Ramos (cell line): ENCODE results near the gene THAP8.
"Not testable (repeated sequence)": the region's sequence is repeated elsewhere in the genome, so short reads cannot be mapped to it uniquely, and the experiment has no call there.

Source experiments
- in situ Hi-C: fragments of 300-500 bp; cut with MboI; formaldehyde crosslinking; loops from one replicate; pipeline ENCODE4 v1.14.3; 2022; ENCODE audit warnings: low sequenced_read_pairs; ENCODE audit not compliant: unreplicated experiment

THAP8 gene

GRCh38 chr19:36072081-36072480, 18.0 kb upstream of the THAP8 start:
- in situ Hi-C loops = no loop called here

- in situ Hi-C loops = not testable (repeated sequence)
Observed at GRCh38 chr19:36068810-36069499, 14.9 kb upstream of the THAP8 start.

GRCh38 chr19:36067681-36068080, 13.6 kb upstream of the THAP8 start:
- in situ Hi-C loops = no loop called here

GRCh38 chr19:36064826-36065225, 10.7 kb upstream of the THAP8 start:
- in situ Hi-C loops = no loop called here

GRCh38 chr19:36061367-36061766, 7.3 kb upstream of the THAP8 start:
- in situ Hi-C loops = no loop called here

- in situ Hi-C loops = no loop called here
Observed at GRCh38 chr19:36060430-36060829, 6.3 kb upstream of the THAP8 start.

GRCh38 chr19:36059180-36059910, 5.3 kb upstream of the THAP8 start:
- in situ Hi-C loops = no loop called here

- in situ Hi-C loops = no loop called here
Observed at GRCh38 chr19:36058481-36059179, 4.5 kb upstream of the THAP8 start.

GRCh38 chr19:36054733-36055686, 925 bp upstream of the THAP8 start, which contains the start of gene WDR62:
WDR62 (plus strand) TSS chr19:36054897; CDS start chr19:36054972, 75 bp downstream.
- in situ Hi-C loops = no loop called here

GRCh38 chr19:36051637-36052036, 2.4 kb downstream of the THAP8 start:
- in situ Hi-C loops = no loop called here

- in situ Hi-C loops = no loop called here
Observed at GRCh38 chr19:36051236-36051635, 2.8 kb downstream of the THAP8 start.

GRCh38 chr19:36049080-36049698, 4.9 kb downstream of the THAP8 start:
- in situ Hi-C loops = no loop called here

- in situ Hi-C loops = no loop called here
Observed at GRCh38 chr19:36047835-36048234, 6.2 kb downstream of the THAP8 start.

- in situ Hi-C loops = no loop called here
Observed at GRCh38 chr19:36046443-36047050, 7.5 kb downstream of the THAP8 start.

GRCh38 chr19:36043952-36044351, 10.1 kb downstream of the THAP8 start:
- in situ Hi-C loops = no loop called here

- in situ Hi-C loops = no loop called here
Observed at GRCh38 chr19:36041831-36042230, 12.3 kb downstream of the THAP8 start.

GRCh38 chr19:36041092-36041491, 13.0 kb downstream of the THAP8 start:
- in situ Hi-C loops = not testable (repeated sequence)

- in situ Hi-C loops = no loop called here
Observed at GRCh38 chr19:36040495-36040894, 13.6 kb downstream of the THAP8 start.
